Measurements from ENCODE around the gene SLC15A2.
"Not testable (repeated sequence)": the region's sequence is repeated elsewhere in the genome, so short reads cannot be mapped to it uniquely, and the experiment has no call there.

The SLC15A2 gene, protein sequence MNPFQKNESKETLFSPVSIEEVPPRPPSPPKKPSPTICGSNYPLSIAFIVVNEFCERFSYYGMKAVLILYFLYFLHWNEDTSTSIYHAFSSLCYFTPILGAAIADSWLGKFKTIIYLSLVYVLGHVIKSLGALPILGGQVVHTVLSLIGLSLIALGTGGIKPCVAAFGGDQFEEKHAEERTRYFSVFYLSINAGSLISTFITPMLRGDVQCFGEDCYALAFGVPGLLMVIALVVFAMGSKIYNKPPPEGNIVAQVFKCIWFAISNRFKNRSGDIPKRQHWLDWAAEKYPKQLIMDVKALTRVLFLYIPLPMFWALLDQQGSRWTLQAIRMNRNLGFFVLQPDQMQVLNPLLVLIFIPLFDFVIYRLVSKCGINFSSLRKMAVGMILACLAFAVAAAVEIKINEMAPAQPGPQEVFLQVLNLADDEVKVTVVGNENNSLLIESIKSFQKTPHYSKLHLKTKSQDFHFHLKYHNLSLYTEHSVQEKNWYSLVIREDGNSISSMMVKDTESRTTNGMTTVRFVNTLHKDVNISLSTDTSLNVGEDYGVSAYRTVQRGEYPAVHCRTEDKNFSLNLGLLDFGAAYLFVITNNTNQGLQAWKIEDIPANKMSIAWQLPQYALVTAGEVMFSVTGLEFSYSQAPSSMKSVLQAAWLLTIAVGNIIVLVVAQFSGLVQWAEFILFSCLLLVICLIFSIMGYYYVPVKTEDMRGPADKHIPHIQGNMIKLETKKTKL

GRCh38 chr3:121894301-121894990 lies at the start of gene SLC15A2:
Gene SLC15A2, plus strand, starts transcription at chr3:121894401. Its CDS starts 76 bp downstream, at chr3:121894477.
- no peak for DNase-seq (ENCODE audit: low read depth in 2 of 2)

- DNase-seq (ENCODE audit: low read depth in 2 of 2) = no peak
Observed at GRCh38 chr3:121844892-121845291, 49.3 kb upstream of the SLC15A2 start.

GRCh38 chr3:121852256-121852655 lies 41.9 kb upstream of the SLC15A2 start:
- no peak for DNase-seq (ENCODE audit: low read depth in 2 of 2)

- DNase-seq (ENCODE audit: low read depth in 2 of 2) = no peak
Observed at GRCh38 chr3:121855555-121855954, 38.6 kb upstream of the SLC15A2 start.

DNA sequence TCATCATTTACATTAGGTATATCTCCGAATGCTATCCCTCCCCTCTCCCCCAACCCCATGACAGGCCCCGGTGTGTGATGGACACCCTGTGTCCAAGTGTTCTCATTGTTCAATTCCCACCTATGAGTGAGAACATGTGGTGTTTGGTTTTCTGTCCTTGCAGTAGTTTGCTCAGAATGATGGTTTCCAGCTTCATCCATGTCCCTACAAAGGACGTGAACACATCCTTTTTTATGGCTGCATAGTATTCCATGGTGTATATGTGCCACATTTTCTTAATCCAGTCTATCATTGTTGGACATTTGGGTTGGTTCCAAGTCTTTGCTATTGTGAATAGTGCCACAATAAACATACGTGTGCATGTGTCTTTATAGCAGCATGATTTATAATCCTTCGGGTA lies 36.4 kb upstream of the SLC15A2 start:
- not testable (repeated sequence) for DNase-seq (ENCODE audit: low read depth in 2 of 2)

DNA sequence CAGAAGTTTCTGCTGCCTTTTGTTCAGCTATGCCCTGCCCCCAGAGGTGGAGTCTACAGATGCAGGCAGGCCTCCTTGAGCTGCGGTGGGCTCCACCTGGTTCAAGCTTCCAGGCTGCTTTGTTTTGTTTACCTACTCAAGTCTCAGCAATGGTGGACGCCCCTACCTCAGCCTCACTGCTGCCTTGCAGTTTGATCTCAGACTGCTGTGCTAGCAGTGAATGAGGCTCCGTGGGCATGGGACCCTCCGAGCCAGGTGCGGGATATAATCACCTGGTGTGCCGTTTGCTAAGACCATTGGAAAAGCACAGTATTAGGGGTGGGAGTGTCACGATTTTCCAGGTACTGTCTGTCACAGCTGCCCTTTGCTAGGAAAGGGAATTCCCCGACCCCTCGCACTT lies 31.0 kb upstream of the SLC15A2 start:
- DNase-seq (ENCODE audit: low read depth in 2 of 2) = not testable (repeated sequence)

- DNase-seq (ENCODE audit: low read depth in 2 of 2) = no peak
Observed at GRCh38 chr3:121863801-121864200, 30.4 kb upstream of the SLC15A2 start.

DNA sequence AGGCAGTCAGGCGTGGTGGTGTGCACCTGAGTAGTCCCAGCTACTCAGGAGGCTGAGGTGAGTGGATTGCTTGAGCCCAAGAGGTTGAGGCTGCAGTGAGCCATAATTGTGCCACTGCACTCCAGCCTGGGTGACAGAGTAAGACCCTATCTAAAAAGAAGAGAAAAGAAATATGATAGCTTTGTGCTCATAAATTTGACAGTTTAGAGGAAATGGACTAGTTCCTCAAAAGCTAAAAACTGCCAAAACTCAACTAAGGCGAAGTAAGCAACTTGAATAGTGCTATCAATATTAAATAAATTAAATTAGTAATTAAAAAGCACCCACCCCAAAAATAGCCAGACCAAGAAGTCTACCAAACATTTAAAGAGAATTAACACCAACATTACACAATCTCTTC lies 24.5 kb upstream of the SLC15A2 start:
- no peak for DNase-seq (ENCODE audit: low read depth in 2 of 2)

DNA sequence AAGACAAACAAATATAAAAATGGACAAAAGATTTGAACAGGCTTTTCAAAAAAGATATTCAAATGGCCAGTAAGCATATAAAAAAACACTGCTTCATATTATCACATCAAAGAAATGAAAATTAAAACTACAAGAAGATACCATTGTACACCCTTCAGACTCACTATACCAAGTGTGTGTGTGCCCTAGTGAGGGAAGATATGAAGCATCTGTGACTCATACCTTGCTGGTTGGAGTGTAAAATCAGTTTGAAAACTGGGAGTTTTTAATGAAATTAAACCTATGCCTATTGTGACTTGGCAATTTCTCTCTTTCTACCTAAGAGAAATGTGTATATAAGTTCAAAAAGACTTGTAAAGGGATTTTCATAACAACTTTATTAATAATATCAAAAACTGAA lies 23.5 kb upstream of the SLC15A2 start:
- DNase-seq (ENCODE audit: low read depth in 2 of 2) = no peak

- no peak for DNase-seq (ENCODE audit: low read depth in 2 of 2)
Observed at GRCh38 chr3:121871430-121871829, 22.8 kb upstream of the SLC15A2 start.

- no peak for DNase-seq (ENCODE audit: low read depth in 2 of 2)
Observed at GRCh38 chr3:121878411-121878810, 15.8 kb upstream of the SLC15A2 start.

DNA sequence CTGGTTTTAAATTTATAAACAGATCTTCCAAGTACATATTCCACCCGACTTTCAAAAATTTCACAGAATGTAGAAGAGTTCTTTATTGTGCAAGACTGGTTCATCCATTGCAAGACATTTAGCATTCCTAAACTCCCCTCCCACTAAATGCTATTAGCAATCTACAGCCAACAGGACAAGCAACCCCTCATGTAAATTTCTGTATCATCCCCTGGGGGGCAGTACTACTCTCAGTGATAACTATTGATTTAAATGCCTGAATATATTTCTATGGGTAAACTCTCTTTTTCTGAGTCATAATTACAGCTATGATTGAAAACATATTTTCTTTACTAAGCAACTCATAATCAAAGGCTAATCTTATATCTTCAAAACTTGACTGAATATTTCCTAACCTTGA lies 10.7 kb upstream of the SLC15A2 start:
- DNase-seq (ENCODE audit: low read depth in 2 of 2) = no peak

DNA sequence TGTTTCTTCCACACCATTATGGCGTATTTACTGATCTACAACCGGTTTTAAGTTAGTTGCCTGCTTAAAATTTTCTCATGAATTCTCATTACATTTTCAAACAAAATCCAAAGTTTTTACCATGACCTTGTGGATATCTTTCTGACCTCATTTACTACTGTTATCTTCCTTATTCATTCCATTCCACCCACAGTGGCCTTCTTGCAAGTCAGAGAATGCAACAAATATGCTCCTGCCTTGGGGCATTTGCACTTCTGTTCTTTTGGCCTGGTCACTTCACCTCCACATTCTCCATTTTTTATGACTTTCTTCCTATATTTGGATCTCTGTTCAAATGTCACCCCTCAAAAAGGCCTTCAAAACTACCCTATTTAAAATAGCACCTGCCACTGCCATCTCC lies 8.8 kb upstream of the SLC15A2 start:
- no peak for DNase-seq (ENCODE audit: low read depth in 2 of 2)

DNA sequence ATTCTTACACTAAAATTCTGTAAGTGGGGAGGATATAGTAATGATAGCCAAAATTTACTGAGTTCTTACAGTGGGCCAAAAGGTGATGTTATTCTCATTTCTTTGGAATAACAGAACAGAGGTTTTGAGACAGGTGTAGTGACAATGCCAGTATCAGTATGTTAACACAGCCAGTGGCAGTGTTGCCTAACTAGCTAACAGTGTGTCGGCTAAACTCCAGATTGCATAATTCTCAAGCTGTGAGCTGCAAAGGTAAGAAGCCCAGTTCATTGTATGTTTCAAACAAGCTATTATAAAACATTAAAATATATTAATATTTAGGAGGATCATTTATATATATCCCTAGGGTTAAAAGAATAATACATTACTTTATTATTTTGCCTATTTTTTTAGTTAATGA lies 920 bp downstream of the SLC15A2 start:
- no peak for DNase-seq (ENCODE audit: low read depth in 2 of 2)

DNA sequence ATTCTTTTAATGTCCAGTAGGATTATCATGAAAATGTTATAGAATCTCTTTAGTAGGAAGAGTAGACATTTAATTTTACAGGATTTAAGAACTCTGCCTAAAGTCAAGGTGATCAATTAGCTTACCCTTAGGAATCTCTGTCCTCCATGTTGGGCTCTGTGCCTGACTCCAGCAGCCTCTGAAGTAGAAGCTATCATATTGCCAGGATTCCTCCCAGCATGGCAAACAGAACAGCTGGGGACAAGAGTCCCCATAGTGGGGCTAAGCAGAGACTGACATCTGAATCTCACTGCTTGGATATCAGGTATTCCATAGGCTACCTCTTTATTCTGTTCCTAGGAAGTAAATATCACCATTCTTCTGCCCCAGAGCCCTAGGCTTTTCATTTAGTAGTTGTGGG lies 1.5 kb downstream of the SLC15A2 start:
- DNase-seq (ENCODE audit: low read depth in 2 of 2) = no peak

GRCh38 chr3:121896823-121897222 lies 2.6 kb downstream of the SLC15A2 start:
- no peak for DNase-seq (ENCODE audit: low read depth in 2 of 2)

DNA sequence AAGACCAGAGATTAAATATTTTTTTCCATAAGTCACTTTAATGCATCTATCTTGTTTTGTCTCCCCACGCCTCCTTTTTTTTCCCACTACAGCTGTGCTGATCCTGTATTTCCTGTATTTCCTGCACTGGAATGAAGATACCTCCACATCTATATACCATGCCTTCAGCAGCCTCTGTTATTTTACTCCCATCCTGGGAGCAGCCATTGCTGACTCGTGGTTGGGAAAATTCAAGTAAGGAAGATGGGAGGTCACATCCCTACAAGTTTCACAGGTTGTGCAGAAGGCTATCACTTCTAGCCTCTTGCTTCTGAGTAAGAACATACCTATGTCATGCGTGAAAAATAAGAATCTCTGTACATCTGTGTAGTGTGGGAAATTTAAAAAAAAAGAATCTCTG lies 3.1 kb downstream of the SLC15A2 start:
- DNase-seq (ENCODE audit: low read depth in 2 of 2) = no peak

DNA sequence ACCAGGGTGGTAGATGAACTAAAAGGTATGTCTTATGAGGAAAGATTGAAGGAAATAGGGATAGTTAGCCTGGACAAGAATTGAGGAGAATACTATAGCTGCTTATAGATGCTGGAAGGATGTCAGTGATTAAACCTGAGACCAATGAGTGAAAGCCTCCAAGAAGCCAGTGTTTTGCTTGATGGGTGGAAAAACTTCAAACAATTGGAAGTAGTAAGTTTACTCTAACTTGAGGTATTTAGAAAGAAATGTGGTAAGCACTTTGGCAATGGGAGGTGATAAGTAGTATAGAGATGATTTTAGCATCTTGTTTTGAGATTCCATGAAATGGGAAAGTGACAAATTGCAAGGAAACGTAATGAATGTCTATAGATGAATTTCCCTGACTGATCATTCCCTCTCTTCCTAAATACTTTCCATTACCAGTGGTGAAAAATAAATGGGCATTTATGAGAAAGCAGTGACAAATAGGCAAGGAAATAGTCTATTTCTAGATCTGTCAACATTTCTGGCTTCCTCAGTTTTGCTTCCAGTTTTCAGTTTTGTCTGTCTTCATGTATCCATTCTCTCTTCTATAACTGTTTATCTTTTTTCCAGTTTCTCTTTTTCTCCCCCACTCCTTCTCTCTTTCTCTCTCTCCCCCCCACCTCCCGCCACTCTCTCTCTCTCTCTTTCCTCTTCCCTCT lies 19.2 kb downstream of the SLC15A2 start:
- DNase-seq (ENCODE audit: low read depth in 2 of 2) = no peak

DNA sequence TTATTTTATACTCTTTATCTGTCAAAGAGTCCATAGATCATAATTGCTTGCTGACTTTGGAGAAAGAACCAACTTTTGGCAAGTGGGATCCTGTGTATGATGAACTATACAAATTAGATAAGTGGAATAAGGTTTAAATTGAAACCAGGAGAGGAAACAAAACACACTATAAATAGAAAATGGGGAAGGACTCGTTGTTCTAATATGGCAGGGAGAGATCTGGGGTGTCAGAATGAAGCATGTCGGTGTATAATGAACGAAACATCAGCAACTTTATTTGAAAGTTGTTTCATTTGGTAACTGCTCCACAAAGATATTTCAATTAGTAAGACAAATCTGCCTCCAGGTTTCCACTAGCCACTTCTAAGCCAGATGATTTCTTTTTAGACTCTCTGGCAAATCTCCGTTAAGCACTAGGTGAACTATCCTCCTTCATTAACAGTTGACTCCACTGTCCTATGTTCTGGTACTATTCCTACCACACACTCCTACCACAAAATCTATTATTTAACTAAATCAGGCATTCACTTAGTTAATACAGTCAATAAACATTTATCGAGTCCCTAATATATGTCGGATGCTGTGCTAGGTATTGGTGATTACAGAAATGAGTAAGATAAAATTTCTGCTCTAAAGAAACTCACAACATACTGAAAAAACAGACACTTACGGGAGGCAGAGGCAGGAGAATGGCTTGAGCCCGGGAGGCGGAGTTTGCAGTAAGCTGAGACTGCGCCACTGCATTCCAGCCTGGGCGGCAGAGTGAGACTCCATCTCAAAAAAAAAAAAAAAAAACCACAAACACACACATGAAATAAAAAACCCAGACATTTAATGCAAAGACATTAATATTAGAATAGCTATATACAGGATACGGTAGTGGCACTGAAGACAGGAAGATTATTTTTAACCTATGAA lies 20.1 kb downstream of the SLC15A2 start:
- no peak for DNase-seq (ENCODE audit: low read depth in 2 of 2)

DNA sequence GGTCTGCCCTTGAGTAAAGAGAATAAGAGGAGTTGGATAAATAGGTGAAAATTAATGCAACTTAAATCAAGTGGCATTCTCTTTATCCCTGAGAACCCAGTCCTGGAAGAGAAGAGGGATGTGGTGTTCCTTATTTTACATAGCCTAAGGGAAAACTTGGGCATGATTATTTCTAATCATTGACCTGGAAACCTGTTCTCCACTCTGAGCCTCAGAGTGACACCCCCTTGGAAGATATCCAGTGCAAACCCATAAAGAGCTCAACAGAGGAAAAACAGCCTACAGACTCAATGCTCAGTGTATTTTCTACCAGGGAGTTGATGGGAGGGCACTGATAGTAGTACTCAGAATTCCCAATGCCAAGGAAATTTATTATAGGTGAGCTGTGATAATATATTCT lies 22.0 kb downstream of the SLC15A2 start:
- no peak for DNase-seq (ENCODE audit: low read depth in 2 of 2)

All from stimulated activated CD8-positive, alpha-beta memory T cell treated with anti-CD3 and anti-CD28 coated beads, Interleukin-7, amount 100 ng/mL, for 1 hour (primary cell).